Activated CD4-positive, alpha-beta T cell treated with anti-CD3 and anti-CD28 coated beads, Interleukin-2, amount 50 U/mL, for 1 hour (primary cell): Measurements from ENCODE around the gene ZNF397.

ENCODE experiments used
- DNase-seq: peaks from one replicate; pipeline ENCODE4 v3.0.0-alpha.2; 2020

The ZNF397 gene

DNA sequence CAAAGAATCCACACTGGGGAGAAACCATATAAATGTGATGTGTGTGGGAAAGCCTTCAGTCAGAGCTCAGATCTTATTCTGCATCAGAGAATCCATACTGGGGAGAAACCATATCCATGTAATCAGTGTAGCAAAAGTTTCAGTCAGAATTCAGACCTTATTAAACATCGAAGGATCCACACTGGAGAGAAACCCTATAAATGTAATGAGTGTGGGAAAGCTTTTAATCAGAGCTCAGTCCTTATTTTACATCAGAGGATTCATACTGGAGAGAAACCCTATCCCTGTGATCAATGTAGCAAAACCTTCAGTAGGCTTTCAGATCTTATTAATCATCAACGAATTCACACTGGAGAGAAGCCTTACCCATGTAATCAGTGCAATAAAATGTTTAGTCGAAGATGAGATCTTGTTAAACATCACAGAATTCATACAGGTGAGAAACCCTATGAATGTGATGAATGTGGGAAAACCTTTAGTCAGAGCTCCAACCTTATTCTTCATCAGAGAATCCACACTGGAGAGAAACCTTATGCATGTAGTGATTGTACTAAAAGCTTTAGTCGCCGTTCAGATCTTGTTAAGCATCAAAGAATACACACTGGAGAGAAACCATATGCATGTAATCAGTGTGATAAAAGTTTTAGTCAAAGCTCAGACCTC, 65.9 kb downstream of the ZNF397 start:
- no peak for DNase-seq
